ENCODE measurements around the gene CBLB. TPM values are rescaled to one million over a fixed set of nuclear protein-coding genes. Genes with fewer than 3 reads are reported as not detected.

Gene CBLB
- total RNA-seq, 1 experiment from 2014 or later = 19.7 TPM

DNA sequence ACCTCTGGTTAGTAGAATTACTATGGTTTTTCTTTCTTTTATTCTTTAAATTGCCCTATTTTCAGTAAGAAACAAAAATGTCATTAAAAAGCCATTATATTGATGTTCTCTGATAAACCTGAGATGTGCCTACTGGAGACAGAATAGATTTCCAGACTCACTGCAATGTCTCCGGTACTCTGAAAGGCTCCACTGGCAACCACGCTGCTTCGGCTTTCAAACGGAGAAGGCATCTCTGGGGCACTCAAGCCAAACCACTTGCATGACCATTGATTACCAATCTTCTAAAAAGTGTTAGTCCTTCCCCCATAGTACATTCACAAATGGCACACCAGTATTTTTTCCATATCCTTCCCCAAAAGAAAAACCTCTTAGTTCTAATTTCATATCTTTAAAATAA lies 82.6 kb downstream of the CBLB start:
- H3K4me1 Mint-ChIP-seq (ENCODE audit: insufficient read depth, unreplicated experiment) = peaks cover 11% of the 10 kb centered on the region
- no peak for DNase-seq (ENCODE audit: unreplicated experiment)
- no TSS peak for BruUV-seq (replicated peaks)
- POLR2A ChIA-PET = no interaction called here
- peaks cover 6% of the 10 kb centered on the region for H3K36me3 Mint-ChIP-seq (ENCODE audit: insufficient read depth, unreplicated experiment)
- H3K27ac Mint-ChIP-seq (ENCODE audit: low read depth, unreplicated experiment) = no peak overlapping the region
- no peak overlapping the region for H3K4me3 Mint-ChIP-seq (ENCODE audit: unreplicated experiment)
- CTCF ChIA-PET = no interaction called here
- H3K27me3 Mint-ChIP-seq (ENCODE audit: insufficient read depth, unreplicated experiment) = no peaks in the 10 kb centered on the region
- intact Hi-C loops (cut with micrococcal nuclease) = no loop called here
- no peaks in the 10 kb centered on the region for H3K9me3 Mint-ChIP-seq (ENCODE audit: unreplicated experiment)
- TF ChIP-seq, protein P1, sequence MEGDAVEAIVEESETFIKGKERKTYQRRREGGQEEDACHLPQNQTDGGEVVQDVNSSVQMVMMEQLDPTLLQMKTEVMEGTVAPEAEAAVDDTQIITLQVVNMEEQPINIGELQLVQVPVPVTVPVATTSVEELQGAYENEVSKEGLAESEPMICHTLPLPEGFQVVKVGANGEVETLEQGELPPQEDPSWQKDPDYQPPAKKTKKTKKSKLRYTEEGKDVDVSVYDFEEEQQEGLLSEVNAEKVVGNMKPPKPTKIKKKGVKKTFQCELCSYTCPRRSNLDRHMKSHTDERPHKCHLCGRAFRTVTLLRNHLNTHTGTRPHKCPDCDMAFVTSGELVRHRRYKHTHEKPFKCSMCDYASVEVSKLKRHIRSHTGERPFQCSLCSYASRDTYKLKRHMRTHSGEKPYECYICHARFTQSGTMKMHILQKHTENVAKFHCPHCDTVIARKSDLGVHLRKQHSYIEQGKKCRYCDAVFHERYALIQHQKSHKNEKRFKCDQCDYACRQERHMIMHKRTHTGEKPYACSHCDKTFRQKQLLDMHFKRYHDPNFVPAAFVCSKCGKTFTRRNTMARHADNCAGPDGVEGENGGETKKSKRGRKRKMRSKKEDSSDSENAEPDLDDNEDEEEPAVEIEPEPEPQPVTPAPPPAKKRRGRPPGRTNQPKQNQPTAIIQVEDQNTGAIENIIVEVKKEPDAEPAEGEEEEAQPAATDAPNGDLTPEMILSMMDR (IDR thresholded peaks at IDR 0.05; ENCODE audit: unreplicated experiment) = no peak

DNA sequence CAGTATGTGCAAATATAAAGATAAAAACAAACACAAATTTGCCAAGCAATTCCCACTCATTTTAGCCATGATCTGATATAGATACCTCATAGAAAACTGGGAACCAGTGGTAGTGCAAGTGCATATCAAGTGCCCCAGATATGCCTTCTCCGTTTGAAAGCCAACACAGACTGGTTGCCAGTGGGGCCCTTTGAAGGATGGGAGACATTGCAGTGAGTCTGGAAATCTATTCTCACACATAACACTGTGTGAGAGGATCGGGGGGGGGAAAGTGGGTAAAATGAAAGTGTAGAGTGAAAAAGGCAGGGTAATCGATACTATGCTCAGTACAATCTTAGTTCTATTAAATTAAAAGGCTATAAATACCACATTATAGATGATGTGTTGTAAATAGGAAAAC lies 83.0 kb downstream of the CBLB start:
- TF ChIP-seq, protein P1 (IDR thresholded peaks at IDR 0.05; ENCODE audit: unreplicated experiment) = no peak
- BruUV-seq (replicated peaks) = no TSS peak
- Mint-ChIP-seq H3K4me1 (ENCODE audit: insufficient read depth, unreplicated experiment) (peaks cover 6% of the 10 kb centered on the region), H3K27ac (ENCODE audit: low read depth, unreplicated experiment) (no peak overlapping the region), H3K27me3 (ENCODE audit: insufficient read depth, unreplicated experiment) (no peaks in the 10 kb centered on the region), H3K4me3 (ENCODE audit: unreplicated experiment) (no peak overlapping the region), H3K36me3 (ENCODE audit: insufficient read depth, unreplicated experiment) (peaks cover 6% of the 10 kb centered on the region), H3K9me3 (ENCODE audit: unreplicated experiment) (no peaks in the 10 kb centered on the region)
- intact Hi-C loops (cut with micrococcal nuclease) = no loop called here
- CTCF ChIA-PET = no interaction called here
- no peak for DNase-seq (ENCODE audit: unreplicated experiment)
- POLR2A ChIA-PET = no interaction called here

DNA sequence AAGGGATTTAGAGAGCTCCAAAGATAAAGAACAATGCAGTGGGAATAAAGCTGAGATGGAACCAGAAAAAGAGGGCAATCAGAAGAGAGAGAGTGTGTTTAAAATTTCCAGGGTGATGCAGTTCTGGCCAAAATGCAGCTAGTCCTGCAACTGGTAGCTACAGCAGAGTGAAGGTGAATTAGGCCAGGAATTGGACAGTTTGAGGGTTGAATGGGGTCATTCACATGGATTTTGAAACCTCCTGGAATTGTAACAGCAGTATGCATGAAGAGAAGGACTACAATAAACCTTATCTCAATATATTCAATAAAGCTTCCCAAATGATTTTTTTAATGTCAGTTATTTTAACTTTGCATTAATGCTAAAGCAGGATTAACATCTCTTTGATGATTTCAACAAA lies 85.2 kb downstream of the CBLB start:
- ChIA-PET CTCF (interaction anchor here (0.6 kb wide), 1 partner anchor 112 kb away, joined by 3 read pairs; no protein-coding TSS in a partner anchor), POLR2A (interaction anchor here (1.2 kb wide), 1 partner anchor 12 kb away, joined by 3 read pairs; no protein-coding TSS in a partner anchor)
- TF ChIP-seq, protein P1 (IDR thresholded peaks at IDR 0.05; ENCODE audit: unreplicated experiment) = no peak
- no peak for DNase-seq (ENCODE audit: unreplicated experiment)
- intact Hi-C loops (cut with micrococcal nuclease) = no loop called here
- H3K27ac Mint-ChIP-seq (ENCODE audit: low read depth, unreplicated experiment) = no peak overlapping the region
- H3K36me3 Mint-ChIP-seq (ENCODE audit: insufficient read depth, unreplicated experiment) = peaks cover 6% of the 10 kb centered on the region
- H3K9me3 Mint-ChIP-seq (ENCODE audit: unreplicated experiment) = no peaks in the 10 kb centered on the region
- H3K4me3 Mint-ChIP-seq (ENCODE audit: unreplicated experiment) = no peak overlapping the region
- BruUV-seq (replicated peaks) = no TSS peak
- no peaks in the 10 kb centered on the region for H3K27me3 Mint-ChIP-seq (ENCODE audit: insufficient read depth, unreplicated experiment)
- no peaks in the 10 kb centered on the region for H3K4me1 Mint-ChIP-seq (ENCODE audit: insufficient read depth, unreplicated experiment)

DNA sequence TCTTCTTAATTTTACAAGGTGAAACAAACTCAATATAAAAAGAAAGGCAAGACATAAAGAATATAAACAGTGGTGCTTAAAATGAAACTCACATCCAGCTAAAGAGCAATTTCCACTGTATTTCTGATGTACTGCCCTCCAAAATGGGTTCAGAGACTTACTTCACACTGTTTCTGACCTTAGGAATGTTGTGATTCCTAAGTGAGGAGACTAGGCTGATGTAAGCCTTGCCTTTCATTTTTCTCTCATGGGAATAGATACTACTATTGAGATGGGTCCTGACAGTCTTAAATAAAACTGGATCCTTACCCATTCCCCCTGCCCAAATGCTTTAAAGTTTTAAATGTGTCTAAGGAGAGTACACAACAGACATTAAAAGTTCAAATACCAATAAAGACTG lies 86.9 kb downstream of the CBLB start:
- Mint-ChIP-seq H3K36me3 (ENCODE audit: insufficient read depth, unreplicated experiment) (peaks cover 6% of the 10 kb centered on the region), H3K27ac (ENCODE audit: low read depth, unreplicated experiment) (no peak overlapping the region), H3K4me1 (ENCODE audit: insufficient read depth, unreplicated experiment) (peaks cover 6% of the 10 kb centered on the region), H3K27me3 (ENCODE audit: insufficient read depth, unreplicated experiment) (no peaks in the 10 kb centered on the region), H3K4me3 (ENCODE audit: unreplicated experiment) (no peak overlapping the region), H3K9me3 (ENCODE audit: unreplicated experiment) (no peaks in the 10 kb centered on the region)
- TF ChIP-seq, protein P1 (IDR thresholded peaks at IDR 0.05; ENCODE audit: unreplicated experiment) = no peak
- no peak for DNase-seq (ENCODE audit: unreplicated experiment)
- CTCF ChIA-PET = no interaction called here
- POLR2A ChIA-PET = interaction anchor here (0.8 kb wide), 1 partner anchor 22 kb away, joined by 3 read pairs; no protein-coding TSS in a partner anchor
- intact Hi-C loops (cut with micrococcal nuclease) = no loop called here
- no TSS peak for BruUV-seq (replicated peaks)
